Transverse colon (tissue), 4 donors: ENCODE data around the gene PLCL2. TPM values are rescaled to one million over a fixed set of nuclear protein-coding genes. Genes with fewer than 3 reads are reported as not detected.
A peak's percentile ranks its signal among the peaks of the same experiment; 100 is the strongest.

Experiments used
- DNase-seq: peaks from one replicate; pipeline ENCODE4 v3.0.0-alpha.2; 2019
- H3K27ac ChIP-seq, 4 donors: fragments of 200-600 bp; sonication (generic); 2 replicates each; pipeline ENCODE4 v1.5.1; 2016 to 2018; ENCODE audit warnings: inconsistent platforms in 4 of 4
- H3K27me3 ChIP-seq: fragments of 200-600 bp; sonication (generic); 2 replicates; pipeline ENCODE4 v1.5.1; 2017; ENCODE audit warnings: inconsistent platforms
- H3K36me3 ChIP-seq, 4 donors: fragments of 200-600 bp; sonication (generic); 2 replicates each; pipeline ENCODE4 v1.5.1; 2017 to 2019; ENCODE audit warnings: inconsistent platforms in 4 of 4
- H3K4me1 ChIP-seq, 4 donors: fragments of 200-600 bp; sonication (generic); 2 replicates each; pipeline ENCODE4 v1.5.1; 2017 to 2020; ENCODE audit warnings: inconsistent platforms in 4 of 4
- H3K4me3 ChIP-seq, 4 donors: fragments of 200-600 bp; sonication (generic); 1 replicate in 1 of 4; 2 replicates in 3 of 4; pipeline versions ENCODE4 v1.5.1 to v1.6.1; 2017 to 2019; ENCODE audit warnings: inconsistent platforms in 4 of 4
- H3K9me3 ChIP-seq, 2 donors: fragments of 200-600 bp; sonication (generic); 2 replicates each; pipeline ENCODE4 v1.5.1; 2017 to 2019; ENCODE audit warnings: inconsistent platforms in 2 of 2
- CTCF ChIP-seq, 5 experiments: fragments of 200-600 bp in 3 of 5; fragments of 450-650 bp in 2 of 5; sonication (generic) in 3 of 5; IDR thresholded peaks; 1 replicate in 2 of 5; 2 replicates in 3 of 5; pipeline ENCODE4 v1.5.1; 2016 to 2017; ENCODE audit warnings: antibody characterized with exemption in 5 of 5, inconsistent platforms in 3 of 5, mild to moderate bottlenecking in 2 of 5, moderate library complexity in 1 of 5
- EP300 ChIP-seq: sonication (generic); formaldehyde crosslinking; IDR thresholded peaks from one replicate; pipeline ENCODE4 v1.6.1; 2017; ENCODE audit warnings: antibody characterized with exemption, low read depth
- POLR2A ChIP-seq: fragments of 450-650 bp; IDR thresholded peaks from one replicate; pipeline ENCODE4 v1.6.1; 2016; ENCODE audit warnings: antibody characterized with exemption, mild to moderate bottlenecking, moderate library complexity
- POLR2AphosphoS5 ChIP-seq, 3 donors: sonication (generic); formaldehyde crosslinking; IDR thresholded peaks; one replicate each; pipeline ENCODE4 v1.6.1; 2016; ENCODE audit warnings: antibody characterized with exemption in 3 of 3
- WGBS, 2 donors: methylation state at CpG; one replicate each; pipeline ENCODE4 v1.1.5; 2018; ENCODE audit warnings: low coverage in 1 of 2; 5-methylcytosine and 5-hydroxymethylcytosine counted together
- in situ Hi-C, 4 donors: fragments of 200-750 bp; cut with MboI; loops; one replicate each; pipeline versions ENCODE4 v1.15.0 to v1.15.1; 2017; ENCODE audit warnings: low sequenced_read_pairs in 3 of 4, low pct_ligation_motif_present in 1 of 4, low pct_unique_long_range_greater_than_20kb in 1 of 4
- intact Hi-C: fragments of 100-400 bp; cut with DNase I; formaldehyde crosslinking; loops from one replicate; pipeline ENCODE4 v1.15.1; 2023; ENCODE audit warnings: low total_unique reads
- total RNA-seq, 4 donors: library from RNA; depleted of rRNA; stranded (reverse); fragments of >200 nt; gene quantifications; one replicate each; pipeline ENCODE4 v1.1.0, GENCODE V29; 2016

PLCL2 gene
- total RNA-seq, 4 donors from 2014 or later = 17.2 to 41.4 (median 35.9) TPM

DNA sequence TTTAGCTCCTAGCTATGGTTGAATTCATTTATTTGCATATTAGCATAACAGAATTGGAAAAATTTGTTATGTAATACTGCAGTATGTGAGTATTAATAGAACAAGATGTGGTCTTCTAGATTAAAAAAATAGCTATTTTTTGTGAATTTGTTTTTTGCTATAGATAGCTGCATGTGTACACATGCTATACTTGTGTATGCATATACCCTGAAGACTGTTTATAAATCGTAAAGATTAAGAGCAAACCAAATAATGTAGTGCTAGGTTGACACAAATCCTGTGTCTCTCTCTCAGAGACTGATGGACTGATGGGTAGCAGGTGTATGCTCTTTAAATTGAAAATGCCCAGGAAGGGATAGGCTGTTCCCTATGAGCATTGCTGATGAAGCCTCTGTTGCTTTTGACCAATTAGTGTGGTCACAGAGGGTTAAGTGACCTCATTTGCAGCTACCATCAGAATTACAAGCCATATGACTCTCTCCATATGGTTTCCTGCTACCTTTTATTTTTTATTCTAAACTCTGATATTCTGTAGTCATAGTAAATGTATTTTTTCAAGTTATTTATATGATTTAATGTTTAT, 9.0 kb downstream of the PLCL2 start:
- in situ Hi-C loops (no loop called here), intact Hi-C loops (no loop called here)
- no peaks in the 10 kb centered on the region for H3K36me3 ChIP-seq
- peaks cover 15 to 48% (median 22%) of the 10 kb centered on the region in 4 donors for H3K4me1 ChIP-seq
- H3K9me3 ChIP-seq = no peaks in the 10 kb centered on the region
- no peak for DNase-seq
- no peak overlapping the region for H3K4me3 ChIP-seq
- TF ChIP-seq EP300 (no peak), POLR2A (no peak), POLR2AphosphoS5 (IDR thresholded peaks at IDR 0.05) (no peak)
- WGBS, 2 donors = 89% methylated on average over 1 of the region's 1 CpG
- no peak overlapping the region for H3K27ac ChIP-seq
- no peaks in the 10 kb centered on the region for H3K27me3 ChIP-seq

GRCh38 chr3:16896094-16896627, 11.4 kb downstream of the PLCL2 start:
- intact Hi-C loops (no loop called here), in situ Hi-C loops (no loop called here)
- H3K9me3 ChIP-seq = no peaks in the 10 kb centered on the region
- no peak for TF ChIP-seq CTCF (IDR thresholded peaks at IDR 0.05)
- no peak for TF ChIP-seq POLR2AphosphoS5 (IDR thresholded peaks at IDR 0.05)
- no peak for TF ChIP-seq POLR2A
- no peak for TF ChIP-seq EP300
- H3K27me3 ChIP-seq = no peaks in the 10 kb centered on the region
- H3K4me1 ChIP-seq = peaks cover 16 to 42% (median 24%) of the 10 kb centered on the region in 4 donors
- WGBS, 2 donors = 32 to 47% methylated on average over 3 to 5 of the region's 5 CpGs
- H3K27ac ChIP-seq = peak overlapping the region; percentile 69 to 78 (median 77)
- no peaks in the 10 kb centered on the region for H3K36me3 ChIP-seq
- no peak overlapping the region for H3K4me3 ChIP-seq
- DNase-seq = no peak

GRCh38 chr3:16896820-16897219, 12.1 kb downstream of the PLCL2 start:
- Histone ChIP-seq H3K27ac (peak overlapping the region; percentile 69 to 78 (median 77)), H3K36me3 (no peaks in the 10 kb centered on the region), H3K27me3 (no peaks in the 10 kb centered on the region), H3K4me3 (peak overlapping the region in 2 of 4 donors; percentile 3 to 27), H3K9me3 (no peaks in the 10 kb centered on the region), H3K4me1 (peaks cover 16 to 42% (median 24%) of the 10 kb centered on the region in 4 donors)
- intact Hi-C loops = no loop called here
- in situ Hi-C loops = no loop called here
- TF ChIP-seq POLR2AphosphoS5 (IDR thresholded peaks at IDR 0.05) (no peak), CTCF (IDR thresholded peaks at IDR 0.05) (no peak), POLR2A (no peak), EP300 (no peak)
- no peak for DNase-seq
- WGBS, 2 donors = 63% methylated on average over 2 to 5 of the region's 5 CpGs

DNA sequence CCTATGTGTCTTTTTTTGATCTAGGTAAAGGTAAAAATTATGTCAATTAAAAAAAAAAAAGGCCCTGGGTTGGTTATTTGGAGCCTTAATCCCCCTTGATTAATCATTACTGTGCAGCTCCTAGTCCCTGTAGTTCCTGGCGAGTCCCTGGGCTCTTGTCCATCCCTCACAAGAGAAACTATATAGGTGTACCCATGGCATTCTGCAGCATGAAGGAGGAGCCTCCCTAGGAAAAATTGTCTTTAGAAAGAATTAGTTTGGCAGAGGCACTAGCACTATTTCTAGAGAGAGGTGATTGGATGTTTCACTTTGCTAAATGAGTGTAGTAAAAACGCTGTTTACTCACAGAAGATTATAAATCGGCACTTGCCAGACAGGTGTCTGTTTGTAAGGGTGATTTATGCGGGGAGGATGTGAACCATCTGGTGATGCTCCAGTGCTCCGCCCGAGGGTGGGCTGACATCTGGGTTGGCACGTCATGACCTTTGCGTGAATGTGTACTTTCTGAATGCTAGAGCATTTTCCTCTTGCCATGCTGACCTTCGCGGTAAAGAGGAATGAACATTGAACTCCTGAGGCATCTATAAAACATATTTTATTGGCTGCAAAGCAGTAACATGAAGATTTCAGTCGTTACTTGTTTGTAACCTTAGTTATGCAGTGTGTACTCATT, 12.6 kb downstream of the PLCL2 start:
- TF ChIP-seq POLR2A (no peak), POLR2AphosphoS5 (IDR thresholded peaks at IDR 0.05) (peak in 2 of 3 donors; percentile 63 to 71)
- intact Hi-C loops (no loop called here), in situ Hi-C loops (no loop called here)
- Histone ChIP-seq H3K4me1 (peaks cover 16 to 42% (median 24%) of the 10 kb centered on the region in 4 donors), H3K9me3 (no peaks in the 10 kb centered on the region), H3K27ac (peak overlapping the region; percentile 69 to 78 (median 77)), H3K36me3 (no peaks in the 10 kb centered on the region), H3K27me3 (no peaks in the 10 kb centered on the region), H3K4me3 (peak overlapping the region in 2 of 4 donors; percentile 3 to 27)
- 35 to 47% methylated on average over 3 to 11 of the region's 11 CpGs for WGBS, 2 donors
- DNase-seq = peak; percentile 78
